COLO829 (cell line): ENCODE measurements around the gene VAV2.

Experiments used
- DNase-seq: peaks from one replicate; pipeline ENCODE4 v3.0.0; 2012; ENCODE audit warnings: low spot score

Gene VAV2

GRCh38 chr9:133889584-133890301 lies 102.4 kb downstream of the VAV2 start:
- DNase-seq = no peak

- no peak for DNase-seq
Observed at GRCh38 chr9:133888809-133889491, 103.2 kb downstream of the VAV2 start.

- DNase-seq = no peak
Observed at GRCh38 chr9:133888048-133888808, 103.9 kb downstream of the VAV2 start.

GRCh38 chr9:133887540-133888047 lies 104.5 kb downstream of the VAV2 start:
- no peak for DNase-seq

GRCh38 chr9:133886563-133887501 lies 105.3 kb downstream of the VAV2 start:
- DNase-seq = no peak

- no peak for DNase-seq
Observed at GRCh38 chr9:133884907-133885744, 107.0 kb downstream of the VAV2 start.

- DNase-seq = no peak
Observed at GRCh38 chr9:133882849-133883755, 109.0 kb downstream of the VAV2 start.

- DNase-seq = no peak
Observed at GRCh38 chr9:133881671-133882381, 110.3 kb downstream of the VAV2 start.

GRCh38 chr9:133880851-133881661 lies 111.1 kb downstream of the VAV2 start:
- no peak for DNase-seq

- no peak for DNase-seq
Observed at GRCh38 chr9:133880136-133880535, 112.0 kb downstream of the VAV2 start.

GRCh38 chr9:133879615-133880014 lies 112.5 kb downstream of the VAV2 start:
- no peak for DNase-seq

- no peak for DNase-seq
Observed at GRCh38 chr9:133878402-133878801, 113.7 kb downstream of the VAV2 start.

- no peak for DNase-seq
Observed at GRCh38 chr9:133877967-133878366, 114.2 kb downstream of the VAV2 start.

GRCh38 chr9:133877327-133877726 lies 114.8 kb downstream of the VAV2 start:
- DNase-seq = no peak

GRCh38 chr9:133876836-133877235 lies 115.3 kb downstream of the VAV2 start:
- DNase-seq = no peak

GRCh38 chr9:133876144-133876543 lies 116.0 kb downstream of the VAV2 start:
- DNase-seq = no peak

- DNase-seq = no peak
Observed at GRCh38 chr9:133875131-133875530, 117.0 kb downstream of the VAV2 start.

GRCh38 chr9:133874659-133875058 lies 117.5 kb downstream of the VAV2 start:
- no peak for DNase-seq
